Endothelial cell of umbilical vein (primary cell): Measurements from ENCODE around the gene GZMM.

Experiments used
- CTCF ChIP-seq, 2 donors: IDR thresholded peaks; 1 replicate in 1 of 2; 2 replicates in 1 of 2; pipeline ENCODE4 v1.5.1; 2011; ENCODE audit warnings: low read length in 2 of 2, mild to moderate bottlenecking in 2 of 2, moderate library complexity in 2 of 2, control low read depth in 1 of 2, inconsistent platforms in 1 of 2, low read depth in 1 of 2; ENCODE audit not compliant: insufficient read depth in 1 of 2; ENCODE audit errors: extremely low read depth in 1 of 2
- EZH2 ChIP-seq: IDR thresholded peaks from 2 replicates; pipeline ENCODE4 v1.6.1; 2012; ENCODE audit warnings: borderline replicate concordance, low read depth, mild to moderate bottlenecking, moderate library complexity, low read length, inconsistent platforms; ENCODE audit not compliant: severe bottlenecking
- GATA2 ChIP-seq: IDR thresholded peaks from 2 replicates; pipeline ENCODE4 v1.7.0; 2011; ENCODE audit warnings: low read depth, mild to moderate bottlenecking, moderate library complexity, mixed read lengths, low read length; ENCODE audit not compliant: insufficient read length, insufficient read depth
- JUN ChIP-seq: IDR thresholded peaks from 2 replicates; pipeline ENCODE4 v1.6.1; 2011; ENCODE audit warnings: borderline replicate concordance, low read depth; ENCODE audit not compliant: insufficient read length, insufficient read depth
- MAX ChIP-seq: IDR thresholded peaks from 2 replicates; pipeline ENCODE4 v1.6.1; 2011; ENCODE audit not compliant: insufficient read depth, insufficient read length
- MYC ChIP-seq: IDR thresholded peaks from one replicate; pipeline ENCODE4 v1.6.1; 2011; ENCODE audit warnings: mild to moderate bottlenecking, low read depth, low read length
- POLR2A ChIP-seq: IDR thresholded peaks from 2 replicates; pipeline ENCODE4 v1.6.1; 2012; ENCODE audit warnings: low read depth, mild to moderate bottlenecking, control low read depth, low read length
- POLR2AphosphoS5 ChIP-seq: IDR thresholded peaks from 2 replicates; pipeline ENCODE4 v1.6.1; 2012; ENCODE audit warnings: low read depth, mild to moderate bottlenecking, control low read depth, low read length, moderate library complexity; ENCODE audit not compliant: insufficient read depth

- TF ChIP-seq EZH2: no peak
- TF ChIP-seq MAX: no peak
- TF ChIP-seq CTCF (IDR thresholded peaks at IDR 0.05; ENCODE audit: extremely low read depth in 1 of 2, insufficient read depth in 1 of 2, low read depth in 1 of 2, low read length in 2 of 2): no peak
- TF ChIP-seq POLR2AphosphoS5: no peak
- TF ChIP-seq POLR2A: no peak
- TF ChIP-seq GATA2: no peak
- TF ChIP-seq MYC: no peak
- no peak for TF ChIP-seq JUN
Observed at GRCh38 chr19:570251-570686, 26.4 kb downstream of the GZMM start.
